DOHH2 (cell line): ENCODE measurements around the gene NIM1K.

Source experiments
- H3F3A ChIP-seq: fragments of 200-600 bp; sonication (generic), shearing (Covaris generic); 2 replicates; pipeline ENCODE4 v1.6.0; 2016; ENCODE audit warnings: antibody characterized with exemption, mild to moderate bottlenecking; ENCODE audit not compliant: control insufficient read depth, insufficient read depth
- H3K27ac ChIP-seq: fragments of 200-600 bp; sonication (generic); 2 replicates; pipeline ENCODE4 v1.5.1; 2014; ENCODE audit warnings: low read depth, mild to moderate bottlenecking, low read length, moderate library complexity
- H3K27me3 ChIP-seq: fragments of 200-600 bp; sonication (generic); 2 replicates; pipeline ENCODE4 v1.6.1; 2014; ENCODE audit warnings: mild to moderate bottlenecking, low read length, mixed read lengths; ENCODE audit not compliant: control insufficient read depth
- H3K36me3 ChIP-seq: fragments of 200-600 bp; sonication (generic); 2 replicates; pipeline ENCODE4 v1.6.1; 2014; ENCODE audit warnings: mild to moderate bottlenecking, low read length, moderate library complexity, mixed read lengths; ENCODE audit not compliant: control insufficient read depth
- H3K4me1 ChIP-seq: fragments of 200-600 bp; sonication (generic); 2 replicates; pipeline ENCODE4 v1.6.1; 2014; ENCODE audit warnings: mild to moderate bottlenecking, low read length, mixed read lengths; ENCODE audit not compliant: control insufficient read depth
- H3K4me2 ChIP-seq: fragments of 200-600 bp; sonication (generic); 2 replicates; pipeline ENCODE4 v1.6.0; 2014; ENCODE audit warnings: mild to moderate bottlenecking, low read length, moderate library complexity
- H3K4me3 ChIP-seq: fragments of 200-600 bp; sonication (generic); 2 replicates; pipeline ENCODE4 v1.5.1; 2014; ENCODE audit warnings: mild to moderate bottlenecking, low read length, mixed read lengths
- H3K79me2 ChIP-seq: fragments of 200-600 bp; sonication (generic); 2 replicates; pipeline ENCODE4 v1.6.1; 2014; ENCODE audit warnings: mild to moderate bottlenecking, low read length, mixed read lengths; ENCODE audit not compliant: control insufficient read depth
- H3K9me2 ChIP-seq: fragments of 200-600 bp; sonication (generic); replicated peaks from 2 replicates; pipeline ENCODE4 v1.6.1; 2014; ENCODE audit warnings: mild to moderate bottlenecking, low read length, mixed read lengths; ENCODE audit not compliant: control insufficient read depth
- H3K9me3 ChIP-seq: fragments of 200-600 bp; sonication (generic); 2 replicates; pipeline ENCODE4 v1.6.1; 2014; ENCODE audit warnings: antibody characterized with exemption, low read length, mixed read lengths; ENCODE audit not compliant: control insufficient read depth, insufficient read depth
- H4K20me1 ChIP-seq: fragments of 200-600 bp; sonication (generic); 2 replicates; pipeline ENCODE4 v1.6.0; 2014; ENCODE audit warnings: low read depth, mild to moderate bottlenecking, antibody characterized with exemption, low read length, moderate library complexity; ENCODE audit not compliant: control insufficient read depth, insufficient read depth
- EZH2phosphoT487 ChIP-seq: fragments of 200-600 bp; sonication (generic); IDR thresholded peaks from 2 replicates; pipeline ENCODE4 v1.6.1; 2017; ENCODE audit warnings: borderline replicate concordance, mild to moderate bottlenecking, antibody characterized with exemption, low read length, moderate library complexity, mixed read lengths
- TF ChIP-seq, protein P1 (sequence below): fragments of 200-600 bp; sonication (generic); IDR thresholded peaks from one replicate; pipeline ENCODE4 v1.5.1; 2014; ENCODE audit warnings: antibody characterized with exemption, mild to moderate bottlenecking, low read depth, low read length; ENCODE audit not compliant: poor library complexity, severe bottlenecking

NIM1K gene

DNA sequence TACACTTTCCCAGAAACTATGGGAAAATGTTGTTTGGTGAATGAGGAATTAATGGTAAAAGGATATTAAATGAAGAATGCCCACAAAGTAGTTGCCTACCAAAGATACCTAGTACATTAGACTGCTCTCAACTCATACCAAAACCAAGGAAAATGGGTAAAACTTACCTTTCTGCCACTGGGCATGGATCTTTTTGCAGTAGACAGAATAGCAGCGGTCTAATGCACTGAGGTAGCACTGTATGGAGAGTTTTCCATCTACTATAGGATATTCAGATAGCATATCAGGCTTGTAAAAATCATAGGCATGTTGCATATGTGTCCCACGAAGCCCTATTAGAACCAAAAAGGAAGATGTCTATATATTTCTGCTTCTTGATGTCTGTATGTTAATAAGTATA is 104.8 kb downstream of the NIM1K start:
- H3K79me2 ChIP-seq, result peaks cover 59% of the 10 kb centered on the region
- peaks cover 14% of the 10 kb centered on the region for H3F3A ChIP-seq
- peaks cover 43% of the 10 kb centered on the region for H4K20me1 ChIP-seq
- H3K4me1 ChIP-seq, result no peaks in the 10 kb centered on the region
- H3K27ac ChIP-seq, result no peak overlapping the region
- H3K4me3 ChIP-seq, result no peak overlapping the region
- TF ChIP-seq, protein P1, sequence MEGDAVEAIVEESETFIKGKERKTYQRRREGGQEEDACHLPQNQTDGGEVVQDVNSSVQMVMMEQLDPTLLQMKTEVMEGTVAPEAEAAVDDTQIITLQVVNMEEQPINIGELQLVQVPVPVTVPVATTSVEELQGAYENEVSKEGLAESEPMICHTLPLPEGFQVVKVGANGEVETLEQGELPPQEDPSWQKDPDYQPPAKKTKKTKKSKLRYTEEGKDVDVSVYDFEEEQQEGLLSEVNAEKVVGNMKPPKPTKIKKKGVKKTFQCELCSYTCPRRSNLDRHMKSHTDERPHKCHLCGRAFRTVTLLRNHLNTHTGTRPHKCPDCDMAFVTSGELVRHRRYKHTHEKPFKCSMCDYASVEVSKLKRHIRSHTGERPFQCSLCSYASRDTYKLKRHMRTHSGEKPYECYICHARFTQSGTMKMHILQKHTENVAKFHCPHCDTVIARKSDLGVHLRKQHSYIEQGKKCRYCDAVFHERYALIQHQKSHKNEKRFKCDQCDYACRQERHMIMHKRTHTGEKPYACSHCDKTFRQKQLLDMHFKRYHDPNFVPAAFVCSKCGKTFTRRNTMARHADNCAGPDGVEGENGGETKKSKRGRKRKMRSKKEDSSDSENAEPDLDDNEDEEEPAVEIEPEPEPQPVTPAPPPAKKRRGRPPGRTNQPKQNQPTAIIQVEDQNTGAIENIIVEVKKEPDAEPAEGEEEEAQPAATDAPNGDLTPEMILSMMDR, result no peak
- TF ChIP-seq EZH2phosphoT487, result no peak
- no peaks in the 10 kb centered on the region for H3K9me3 ChIP-seq
- no peak overlapping the region for H3K4me2 ChIP-seq
- H3K36me3 ChIP-seq, result peaks cover 98% of the 10 kb centered on the region
- H3K27me3 ChIP-seq, result no peaks in the 10 kb centered on the region
- H3K9me2 ChIP-seq, result no peaks in the 10 kb centered on the region

DNA sequence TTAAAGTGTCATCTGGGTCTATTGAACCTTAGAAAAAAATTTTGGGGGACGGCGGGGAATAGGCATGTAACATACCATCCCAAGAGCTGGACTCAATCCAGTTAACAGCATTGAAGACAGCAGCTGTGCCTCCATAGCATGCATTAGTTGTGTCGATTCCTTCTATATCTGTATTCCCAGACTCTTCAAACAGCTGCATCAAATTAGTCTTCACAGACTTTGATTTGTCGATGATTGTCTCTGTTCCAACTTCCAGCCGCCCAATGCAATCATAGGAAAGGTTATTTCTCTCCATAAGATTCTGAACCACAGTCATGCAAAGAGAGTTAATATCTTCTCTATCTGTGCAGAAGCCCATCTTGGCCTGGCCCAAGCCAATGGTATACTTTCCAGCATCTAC is 106.4 kb downstream of the NIM1K start:
- no peaks in the 10 kb centered on the region for H3K27me3 ChIP-seq
- TF ChIP-seq EZH2phosphoT487, result no peak
- TF ChIP-seq, protein P1, result no peak
- H3K4me2 ChIP-seq, result no peak overlapping the region
- no peaks in the 10 kb centered on the region for H3K9me3 ChIP-seq
- peaks cover 50% of the 10 kb centered on the region for H4K20me1 ChIP-seq
- H3K4me3 ChIP-seq, result no peak overlapping the region
- no peaks in the 10 kb centered on the region for H3K9me2 ChIP-seq
- peaks cover 76% of the 10 kb centered on the region for H3K79me2 ChIP-seq
- H3K36me3 ChIP-seq, result peaks cover 100% of the 10 kb centered on the region
- no peaks in the 10 kb centered on the region for H3K4me1 ChIP-seq
- no peak overlapping the region for H3K27ac ChIP-seq
- peaks cover 8% of the 10 kb centered on the region for H3F3A ChIP-seq

DNA sequence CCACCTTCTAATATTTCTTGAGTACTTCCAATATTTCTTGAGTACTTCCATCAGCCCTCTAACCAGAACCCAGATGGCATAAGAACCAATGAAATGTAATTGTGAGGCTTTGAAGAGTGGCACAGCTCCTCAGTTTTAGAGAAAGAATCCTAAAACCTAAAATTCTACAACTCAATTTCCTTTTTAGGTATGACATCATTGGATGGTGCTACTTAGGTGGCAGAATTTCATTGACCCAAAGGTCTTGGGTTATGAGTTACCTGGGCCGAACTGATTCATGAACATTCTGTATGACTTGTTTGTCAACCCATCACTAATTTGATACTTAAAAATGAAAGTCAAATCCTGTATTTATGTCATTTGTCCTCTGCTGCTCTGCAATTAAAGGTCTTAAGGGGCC is 108.1 kb downstream of the NIM1K start:
- Histone ChIP-seq H4K20me1 (peaks cover 48% of the 10 kb centered on the region), H3K36me3 (peaks cover 100% of the 10 kb centered on the region)

More for the DNA sequence above, 108.1 kb downstream of the NIM1K start:
- H3K27me3 ChIP-seq, result no peaks in the 10 kb centered on the region
- H3K79me2 ChIP-seq, result peaks cover 91% of the 10 kb centered on the region
- peaks cover 4% of the 10 kb centered on the region for H3F3A ChIP-seq
- H3K4me1 ChIP-seq, result peaks cover 4% of the 10 kb centered on the region; the same call in 1 of the 2 replicates
- no peak overlapping the region for H3K4me2 ChIP-seq
- H3K9me2 ChIP-seq, result no peaks in the 10 kb centered on the region
- H3K27ac ChIP-seq, result no peak overlapping the region
- no peak overlapping the region for H3K4me3 ChIP-seq
- no peaks in the 10 kb centered on the region for H3K9me3 ChIP-seq
- TF ChIP-seq, protein P1, result no peak
- no peak for TF ChIP-seq EZH2phosphoT487
